Adrenal gland (tissue), 12 donors: ENCODE data around the gene MANSC4. TPM values are rescaled to one million over a fixed set of nuclear protein-coding genes. Genes with fewer than 3 reads are reported as not detected.

Experiments
- DNase-seq, 7 donors: peaks; one replicate each; pipeline ENCODE4 v3.0.0-alpha.2; 2019 to 2020
- H3K27ac ChIP-seq, 5 donors: fragments of 200-600 bp; sonication (generic) in 4 of 5; 1 replicate in 3 of 5; 2 replicates in 2 of 5; pipeline versions ENCODE4 v1.5.1 to v1.8.0; 2016 to 2020; ENCODE audit warnings: mild to moderate bottlenecking in 1 of 5
- H3K27me3 ChIP-seq: fragments of 200-600 bp; 2 replicates; pipeline ENCODE4 v1.8.0; 2021
- H3K36me3 ChIP-seq, 2 donors: fragments of 200-600 bp; replicated peaks in 1 of 2; 1 replicate in 1 of 2; 2 replicates in 1 of 2; pipeline versions ENCODE4 v1.5.1 to v1.8.0; 2018 to 2022
- H3K4me1 ChIP-seq, 2 donors: fragments of 200-600 bp; replicated peaks in 1 of 2; 1 replicate in 1 of 2; 2 replicates in 1 of 2; pipeline versions ENCODE4 v1.5.1 to v1.8.0; 2018 to 2021
- H3K4me3 ChIP-seq, 4 donors: fragments of 200-600 bp; sonication (generic) in 3 of 4; one replicate each; pipeline ENCODE4 v1.5.1; 2016 to 2018
- H3K9me3 ChIP-seq, 3 donors: fragments of 200-600 bp; sonication (generic) in 1 of 3; replicated peaks in 1 of 3; 1 replicate in 2 of 3; 2 replicates in 1 of 3; pipeline versions ENCODE4 v1.5.1 to v1.8.0; 2016 to 2021
- CTCF ChIP-seq, 6 experiments: fragments of 450-650 bp in 4 of 6; fragments of 200-600 bp in 2 of 6; sonication (generic) in 1 of 6; IDR thresholded peaks; 1 replicate in 5 of 6; 2 replicates in 1 of 6; pipeline versions ENCODE4 v1.5.1 to v1.8.0; 2016 to 2021; ENCODE audit warnings: antibody characterized with exemption in 6 of 6, mild to moderate bottlenecking in 2 of 6, moderate library complexity in 1 of 6
- POLR2A ChIP-seq, 2 donors: fragments of 450-650 bp; IDR thresholded peaks; one replicate each; pipeline ENCODE4 v1.6.1; 2017; ENCODE audit warnings: antibody characterized with exemption in 2 of 2, mild to moderate bottlenecking in 2 of 2, moderate library complexity in 1 of 2
- WGBS, 4 donors: extraction: QIAGEN DNeasy Blood & Tissue Kit in 2 of 4; methylation state at CpG; one replicate each; pipeline versions ENCODE4 v1.1.5 to v1.1.7; 2013 to 2017; 5-methylcytosine and 5-hydroxymethylcytosine counted together
- intact Hi-C, 2 donors: fragments of 100-400 bp; cut with DNase I; formaldehyde crosslinking; loops; one replicate each; pipeline versions ENCODE4 v1.14.1 to v1.15.0; 2022 to 2023
- polyA plus RNA-seq, 3 donors: library from polyadenylated mRNA; stranded (reverse); fragments of 200-250 nt in 2 of 3; fragments of 350-450 nt in 1 of 3; fragmentation: Illumina TruSeq in 1 of 3; extraction: RNeasy Lipid Tissue Mini Kit (QIAGEN cat#74804) in 1 of 3; gene quantifications; one replicate each; pipeline ENCODE4 v1.2.3, GENCODE V29; 2013 to 2014
- total RNA-seq, 9 donors: library from RNA; depleted of rRNA in 4 of 9; stranded (reverse); fragments of >200 nt in 4 of 9; fragments of 120-200 nt in 1 of 9; fragmentation: NEBNext Ultra II Directional in 1 of 9; extraction: Animal tissue kit (Norgen Biotek cat#: 25700) in 1 of 9; gene quantifications; one replicate each; pipeline versions ENCODE4 v1.1.0 to v1.2.4, GENCODE V29; 2013 to 2023
- donor health status: healthy with polysubstance abuse.
- donor health status: Bipolar disorder and iron deficiency.
- donor health status: DM: yes; HTN: yes; CAD: no.
- donor health status: DM: no; HTN: no; CAD: no.
- donor health status: DM: no; HTN: no; CAD: no.
- donor health status: DM: yes; HTN: yes; CAD: no.

Gene MANSC4
- total and polyA plus RNA-seq, 12 donors = 0.07 to 0.11 TPM; not detected in 10

DNA sequence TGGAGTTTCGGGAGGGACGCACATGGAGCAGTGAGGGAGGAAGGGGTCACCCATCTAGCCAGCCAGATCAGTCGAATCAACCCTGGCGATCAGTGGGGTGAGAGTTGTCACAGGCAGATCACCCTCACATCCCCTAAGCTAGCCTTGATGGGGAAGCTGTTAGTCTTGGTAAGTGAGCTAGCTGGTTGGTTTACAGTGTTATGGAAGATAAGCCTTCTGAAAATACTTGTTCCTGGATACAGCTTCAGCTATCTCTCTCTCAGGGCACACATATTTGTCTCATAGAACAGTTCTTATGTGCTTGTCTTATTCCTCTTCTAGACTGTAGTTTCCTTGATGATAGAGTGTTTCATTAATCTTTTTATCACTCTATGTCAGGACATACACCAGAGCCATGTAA is 26.2 kb upstream of the MANSC4 start:
- 70 to 100% (median 89%) methylated on average over 4 of the region's 4 CpGs for WGBS, 4 donors
- DNase-seq = no peak
- Histone ChIP-seq H3K4me1 (no peaks in the 10 kb centered on the region), H3K4me3 (no peak overlapping the region), H3K27me3 (no peaks in the 10 kb centered on the region), H3K9me3 (no peaks in the 10 kb centered on the region), H3K27ac (no peak overlapping the region), H3K36me3 (no peaks in the 10 kb centered on the region)
- intact Hi-C loops = no loop called here
- TF ChIP-seq POLR2A (IDR thresholded peaks at IDR 0.05) = no peak
- no peak for TF ChIP-seq CTCF (IDR thresholded peaks at IDR 0.05)

DNA sequence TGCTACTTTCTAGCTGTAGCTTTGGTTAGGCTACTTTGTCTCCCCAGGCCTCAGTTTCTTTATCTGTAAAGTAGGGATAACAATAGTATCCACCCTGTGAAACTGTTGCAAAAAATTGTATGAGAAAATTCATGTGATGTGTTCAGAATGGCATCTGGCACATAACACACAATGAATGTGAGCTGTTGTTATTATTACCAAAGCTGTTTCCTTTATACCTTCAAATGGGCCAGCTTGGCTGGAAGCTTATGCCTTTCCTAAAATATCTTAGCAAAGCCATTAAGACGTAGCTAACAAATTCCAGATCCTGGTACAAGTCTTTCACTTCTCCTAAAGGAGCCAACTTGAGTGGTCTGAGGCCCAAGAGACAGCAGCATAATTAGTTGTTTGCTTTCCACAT is 25.2 kb upstream of the MANSC4 start:
- H3K27ac ChIP-seq = no peak overlapping the region
- WGBS, 4 donors = 0 to 54% (median 30%) methylated on average over 1 of the region's 1 CpG
- DNase-seq = no peak

DNA sequence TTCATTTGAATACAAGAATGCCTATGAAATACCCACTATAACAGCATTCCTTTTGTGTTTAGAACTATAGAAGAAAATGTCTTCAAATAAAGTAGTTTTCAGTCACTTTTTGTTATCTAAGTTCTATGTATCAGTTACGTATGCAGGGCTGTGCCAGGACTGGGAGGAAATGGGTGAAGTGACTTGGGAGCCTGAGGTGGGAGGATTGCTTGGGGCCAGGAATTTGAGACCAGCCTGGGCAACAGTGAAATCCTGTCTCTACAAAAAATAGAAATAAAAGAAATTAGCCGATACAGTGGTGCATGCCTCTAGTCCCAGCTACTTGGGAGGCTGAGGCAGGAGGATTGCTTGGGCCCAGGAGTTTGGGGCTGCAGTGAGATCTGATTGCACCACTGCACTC is 22.9 kb upstream of the MANSC4 start:
- WGBS, 4 donors = 88 to 94% (median 90%) methylated on average over 2 of the region's 2 CpGs

More for the DNA sequence above, 25.2 kb upstream of the MANSC4 start:
- Histone ChIP-seq H3K4me3 (no peak overlapping the region), H3K36me3 (no peaks in the 10 kb centered on the region), H3K27me3 (no peaks in the 10 kb centered on the region), H3K9me3 (no peaks in the 10 kb centered on the region), H3K4me1 (no peaks in the 10 kb centered on the region)
- intact Hi-C loops = no loop called here
- TF ChIP-seq CTCF (IDR thresholded peaks at IDR 0.05) (no peak), POLR2A (IDR thresholded peaks at IDR 0.05) (no peak)

DNA sequence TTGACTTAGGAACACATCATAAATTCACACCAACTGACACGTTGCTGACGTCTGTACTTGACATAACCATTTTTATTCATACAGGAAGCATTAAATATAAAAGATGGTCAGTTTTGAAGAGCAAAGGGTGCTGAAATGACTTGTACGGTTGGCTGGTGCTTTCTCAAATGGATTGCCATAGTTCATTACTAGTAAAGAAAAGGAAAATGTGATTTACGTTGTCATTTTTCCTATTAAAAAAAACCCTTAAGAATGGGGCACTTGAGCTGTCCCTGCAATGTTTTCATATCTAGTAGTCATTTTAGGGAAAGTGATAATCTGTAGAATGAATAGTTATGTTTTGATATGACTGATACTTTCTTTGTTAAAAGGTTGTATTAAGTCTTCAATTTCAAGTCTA is 22.5 kb upstream of the MANSC4 start:
- DNase-seq = no peak
- Histone ChIP-seq H3K27me3 (no peaks in the 10 kb centered on the region), H3K9me3 (no peaks in the 10 kb centered on the region), H3K4me1 (no peaks in the 10 kb centered on the region), H3K4me3 (no peak overlapping the region), H3K27ac (no peak overlapping the region), H3K36me3 (peaks cover 0 to 16% of the 10 kb centered on the region in 2 donors)
- intact Hi-C loops = no loop called here
- TF ChIP-seq CTCF (IDR thresholded peaks at IDR 0.05) (no peak), POLR2A (IDR thresholded peaks at IDR 0.05) (no peak)
- WGBS, 4 donors = 50 to 64% (median 58%) methylated on average over 4 of the region's 4 CpGs

More for the DNA sequence above, 22.9 kb upstream of the MANSC4 start:
- H3K36me3 ChIP-seq = peaks cover 0 to 12% of the 10 kb centered on the region in 2 donors
- DNase-seq = no peak
- intact Hi-C loops = no loop called here
- no peaks in the 10 kb centered on the region for H3K9me3 ChIP-seq
- TF ChIP-seq POLR2A (IDR thresholded peaks at IDR 0.05) = no peak
- no peak for TF ChIP-seq CTCF (IDR thresholded peaks at IDR 0.05)
- no peaks in the 10 kb centered on the region for H3K27me3 ChIP-seq
- no peak overlapping the region for H3K4me3 ChIP-seq
- H3K4me1 ChIP-seq = no peaks in the 10 kb centered on the region
- H3K27ac ChIP-seq = no peak overlapping the region
